Common myeloid progenitor, CD34-positive (primary cell): ENCODE results near the gene SMC1B.

Experiments used
- CTCF ChIA-PET: fragments of 350-600 bp; sonication (Branson Sonifier 250); formaldehyde crosslinking; loops from one replicate; lab custom pipeline; 2021; ENCODE audit warnings: antibody characterized with exemption; lab: Charles Lee
- POLR2A ChIA-PET: fragments of 350-600 bp; sonication (Branson Sonifier 250); formaldehyde crosslinking; loops from one replicate; lab custom pipeline; 2021; ENCODE audit warnings: antibody characterized with exemption; lab: Charles Lee
- DNase-seq, 3 donors: peaks; one replicate each; pipeline versions ENCODE4 v3.0.0 to v3.0.0-alpha.2; 2013
- H3K27ac ChIP-seq, 2 experiments: 1 replicate in 1 of 2; 2 replicates in 1 of 2; pipeline ENCODE4 v1.7.0; 2013; ENCODE audit warnings: inconsistent platforms in 2 of 2, low read length in 2 of 2, mild to moderate bottlenecking in 2 of 2, low read depth in 1 of 2, moderate library complexity in 1 of 2; ENCODE audit not compliant: severe bottlenecking in 2 of 2, insufficient read depth in 1 of 2, poor library complexity in 1 of 2
- H3K27me3 ChIP-seq, 5 experiments: replicated peaks in 2 of 5; 1 replicate in 3 of 5; 2 replicates in 2 of 5; pipeline versions ENCODE4 v1.6.1 to v1.7.0; 2013; ENCODE audit warnings: low read length in 4 of 5, mild to moderate bottlenecking in 2 of 5, moderate library complexity in 2 of 5, inconsistent platforms in 1 of 5; ENCODE audit not compliant: insufficient read depth in 5 of 5, control insufficient read depth in 4 of 5
- H3K36me3 ChIP-seq, 4 experiments: 1 replicate in 2 of 4; 2 replicates in 2 of 4; pipeline versions ENCODE4 v1.6.1 to v1.7.0; 2013; ENCODE audit warnings: low read length in 3 of 4, control low read depth in 1 of 4, mild to moderate bottlenecking in 1 of 4; ENCODE audit not compliant: control insufficient read depth in 4 of 4, insufficient read depth in 4 of 4
- H3K4me1 ChIP-seq, 4 experiments: 1 replicate in 3 of 4; 2 replicates in 1 of 4; pipeline versions ENCODE4 v1.6.1 to v1.7.1; 2013; ENCODE audit warnings: low read length in 3 of 4, mild to moderate bottlenecking in 3 of 4, control low read depth in 1 of 4, inconsistent platforms in 1 of 4, moderate library complexity in 1 of 4; ENCODE audit not compliant: control insufficient read depth in 4 of 4, insufficient read depth in 4 of 4; ENCODE audit errors: control extremely low read depth in 1 of 4
- H3K4me3 ChIP-seq, 7 experiments: 1 replicate in 4 of 7; 2 replicates in 3 of 7; pipeline versions ENCODE4 v1.5.1 to v1.7.0; 2013; ENCODE audit warnings: mild to moderate bottlenecking in 7 of 7, low read length in 6 of 7, moderate library complexity in 6 of 7, inconsistent platforms in 2 of 7, low read depth in 2 of 7, control low read depth in 1 of 7; ENCODE audit not compliant: insufficient read depth in 4 of 7, control insufficient read depth in 1 of 7; ENCODE audit errors: extremely low read depth in 1 of 7
- H3K9me3 ChIP-seq, 5 experiments: 1 replicate in 4 of 5; 2 replicates in 1 of 5; pipeline versions ENCODE4 v1.6.1 to v1.7.1; 2013; ENCODE audit warnings: low read length in 4 of 5, mild to moderate bottlenecking in 2 of 5, inconsistent platforms in 1 of 5, low read depth in 1 of 5, moderate library complexity in 1 of 5; ENCODE audit not compliant: control insufficient read depth in 4 of 5, insufficient read depth in 2 of 5; ENCODE audit errors: control extremely low read depth in 1 of 5
- WGBS: methylation state at CpG from one replicate; pipeline ENCODE4 v1.1.5; 2013; ENCODE audit not compliant: insufficient coverage; 5-methylcytosine and 5-hydroxymethylcytosine counted together

SMC1B gene

DNA sequence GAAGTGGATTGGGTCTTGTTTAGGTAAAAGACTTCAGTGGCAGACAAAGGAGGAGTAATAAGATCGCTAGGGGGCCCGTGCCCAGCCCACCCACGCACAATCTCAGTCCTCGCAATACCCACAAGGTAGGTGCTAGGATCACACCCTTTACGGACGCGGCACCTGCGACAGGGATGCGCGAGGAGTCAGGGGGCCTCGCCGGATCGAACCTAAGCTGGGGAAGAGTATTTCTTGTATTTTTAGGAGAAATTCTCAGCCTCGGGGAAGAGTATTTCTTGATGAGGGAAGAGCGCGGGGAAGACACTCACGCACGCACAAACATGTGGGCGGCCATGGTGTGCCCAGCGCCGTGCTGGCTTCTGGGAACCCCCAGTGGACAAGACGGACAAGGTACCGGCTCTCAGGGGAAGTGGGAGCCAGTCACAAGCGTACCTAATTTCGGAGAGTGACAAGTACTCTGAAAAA, 104.4 kb downstream of the SMC1B start:
- ChIA-PET POLR2A (interaction anchor here (0.6 to 1.6 kb wide), 3 partner anchors 27 to 47 kb away, joined by 3 to 4 read pairs (median 4); no protein-coding TSS in a partner anchor), CTCF (interaction anchor here (0.8 to 1.5 kb wide), 5 partner anchors 9 to 27 kb away, joined by 3 to 4 read pairs (median 4); no protein-coding TSS in a partner anchor)
- H3K36me3 ChIP-seq = no peaks in the 10 kb centered on the region
- H3K4me3 ChIP-seq = peak overlapping the region; percentile 33 to 90 (median 75)
- H3K9me3 ChIP-seq = no peaks in the 10 kb centered on the region
- H3K4me1 ChIP-seq = peaks cover 0 to 31% (median 24%) of the 10 kb centered on the region in 4 experiments
- peak overlapping the region in 1 of 2 experiments; percentile 76 for H3K27ac ChIP-seq
- WGBS = 38% methylated on average over 22 of the region's 25 CpGs
- peak in 2 of 3 donors; percentile 31 to 48 for DNase-seq
- no peaks in the 10 kb centered on the region for H3K27me3 ChIP-seq

DNA sequence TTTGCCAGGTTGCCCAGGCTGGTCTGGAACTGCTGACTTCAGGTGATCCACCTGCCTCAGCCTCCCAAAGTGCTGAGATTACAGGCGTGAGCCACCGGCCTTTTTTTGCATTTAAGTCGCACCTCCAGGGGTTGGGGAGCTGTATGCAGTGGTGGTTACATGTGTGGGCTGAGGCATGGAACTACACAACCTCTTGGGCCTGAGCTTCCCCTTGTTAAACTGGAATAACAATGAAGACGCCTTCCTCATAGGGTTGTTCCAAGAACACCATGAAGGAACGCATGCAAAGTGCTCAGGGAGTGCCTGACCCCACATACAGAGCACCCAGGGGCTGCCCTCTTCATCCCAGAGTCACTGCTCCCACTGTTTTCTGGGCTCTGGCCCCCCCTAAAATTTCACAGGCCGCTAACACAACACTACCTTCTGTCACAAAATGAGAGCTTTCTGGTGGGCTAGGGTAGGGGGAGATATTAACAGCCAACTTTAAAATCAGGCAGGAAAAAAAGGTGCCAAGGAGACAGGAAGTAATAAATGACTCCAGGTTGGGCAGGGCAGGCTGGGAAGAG, 104.9 kb downstream of the SMC1B start:
- Histone ChIP-seq H3K27ac (no peak overlapping the region), H3K36me3 (no peaks in the 10 kb centered on the region), H3K9me3 (no peaks in the 10 kb centered on the region), H3K27me3 (no peaks in the 10 kb centered on the region), H3K4me3 (peak overlapping the region in 1 of 7 experiments; percentile 75), H3K4me1 (peaks cover 0 to 31% (median 24%) of the 10 kb centered on the region in 4 experiments)
- 93% methylated on average over 5 of the region's 6 CpGs for WGBS
- no peak for DNase-seq
- CTCF ChIA-PET = interaction anchor here (1.0 to 1.5 kb wide), 5 partner anchors 9 to 28 kb away, joined by 3 to 4 read pairs (median 4); no protein-coding TSS in a partner anchor
- POLR2A ChIA-PET = interaction anchor here (0.6 to 1.6 kb wide), 3 partner anchors 28 to 48 kb away, joined by 3 to 4 read pairs (median 4); no protein-coding TSS in a partner anchor

DNA sequence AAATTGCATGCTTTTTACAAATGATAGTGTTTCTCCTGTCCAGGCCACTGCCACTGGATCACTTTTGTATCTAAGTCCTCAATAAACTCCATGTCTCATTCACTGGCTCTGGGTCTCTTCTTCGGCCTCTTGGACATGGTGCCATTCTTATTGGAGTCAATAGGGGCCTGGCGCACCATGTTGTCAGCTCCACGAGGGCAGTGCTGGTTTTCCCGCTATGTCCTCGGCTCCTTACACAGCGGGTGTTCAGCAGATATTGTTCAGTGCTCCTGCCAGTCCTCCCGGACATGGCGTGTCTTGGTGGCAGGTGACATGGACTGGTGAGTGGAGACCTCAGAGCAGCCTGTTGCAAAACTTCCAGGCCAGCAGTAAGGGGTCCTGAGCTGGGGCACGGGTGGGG, 107.3 kb downstream of the SMC1B start:
- H3K4me3 ChIP-seq = no peak overlapping the region
- H3K9me3 ChIP-seq = no peaks in the 10 kb centered on the region
- WGBS = 97% methylated on average over 9 of the region's 9 CpGs
- DNase-seq = no peak
- peaks cover 0 to 26% (median 18%) of the 10 kb centered on the region in 4 experiments for H3K4me1 ChIP-seq
- H3K36me3 ChIP-seq = no peaks in the 10 kb centered on the region
- H3K27ac ChIP-seq = no peak overlapping the region
- CTCF ChIA-PET = interaction anchor here (1.0 to 1.8 kb wide), 3 partner anchors 11 to 21 kb away, joined by 3 to 5 read pairs (median 3); partner anchors contain the start of gene UPK3A
- POLR2A ChIA-PET = interaction anchor here (1.0 kb wide), 1 partner anchor 30 kb away, joined by 4 read pairs; no protein-coding TSS in a partner anchor
- no peaks in the 10 kb centered on the region for H3K27me3 ChIP-seq

DNA sequence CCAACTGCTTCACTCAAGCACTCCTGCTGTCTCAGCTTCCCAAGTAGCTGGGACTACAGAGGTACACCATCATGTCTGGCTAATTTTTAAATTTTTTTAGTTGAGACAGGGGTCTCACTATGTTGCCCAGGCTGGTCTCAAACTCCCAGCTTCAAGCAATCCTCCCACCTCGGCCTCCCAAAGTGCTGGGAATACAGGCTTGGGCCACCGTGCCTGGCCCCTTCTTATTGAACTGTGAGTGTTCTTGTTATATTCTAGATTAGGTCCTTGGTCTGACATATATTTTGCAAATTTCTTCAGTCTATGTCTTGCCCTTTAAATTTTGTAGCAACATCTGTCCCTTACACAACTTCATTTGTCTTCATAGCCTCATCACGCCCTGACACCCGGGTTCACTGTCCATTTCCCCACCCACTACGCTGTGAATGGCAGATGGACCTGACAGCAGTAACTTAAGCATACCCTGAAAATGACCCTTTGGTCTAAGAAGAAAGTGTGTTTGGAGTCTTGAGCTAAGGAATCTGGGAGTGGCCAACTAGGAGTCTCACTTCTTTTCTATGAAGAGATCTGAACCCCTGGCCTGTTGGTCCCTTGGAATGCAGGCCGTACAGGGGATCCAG, 107.8 kb downstream of the SMC1B start:
- no peak overlapping the region for H3K27ac ChIP-seq
- 100% methylated on average over 1 of the region's 6 CpGs for WGBS
- ChIA-PET POLR2A (interaction anchor here (1.0 kb wide), 1 partner anchor 31 kb away, joined by 4 read pairs; no protein-coding TSS in a partner anchor), CTCF (interaction anchor here (1.2 to 1.8 kb wide), 2 partner anchors 17 to 20 kb away, joined by 3 to 5 read pairs; partner anchors contain the start of gene UPK3A)
- peaks cover 0 to 20% (median 12%) of the 10 kb centered on the region in 4 experiments for H3K4me1 ChIP-seq
- no peaks in the 10 kb centered on the region for H3K36me3 ChIP-seq
- no peak overlapping the region for H3K4me3 ChIP-seq
- H3K9me3 ChIP-seq = no peaks in the 10 kb centered on the region
- no peaks in the 10 kb centered on the region for H3K27me3 ChIP-seq
- DNase-seq = no peak

DNA sequence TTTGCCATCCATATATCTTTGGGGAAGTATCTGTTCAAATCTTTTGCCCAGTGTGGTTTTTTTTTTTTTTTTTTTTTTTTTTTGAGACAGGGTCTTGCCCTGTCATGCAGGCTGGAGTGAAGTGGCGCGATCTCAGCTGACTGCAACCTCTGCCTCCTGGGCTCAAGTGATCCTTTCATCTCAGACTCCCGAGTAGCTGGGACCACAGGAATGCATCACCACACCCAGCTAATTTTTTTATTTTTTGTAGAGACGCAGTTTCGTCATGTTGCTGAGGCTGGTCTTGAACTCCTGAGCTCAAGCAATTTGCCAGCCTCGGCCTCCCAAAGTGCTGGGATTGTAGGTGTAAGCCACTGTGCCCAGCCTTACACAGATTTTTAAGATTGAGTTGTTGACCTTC, 108.4 kb downstream of the SMC1B start:
- Histone ChIP-seq H3K4me1 (peaks cover 0 to 17% (median 10%) of the 10 kb centered on the region in 4 experiments), H3K4me3 (no peak overlapping the region), H3K9me3 (no peaks in the 10 kb centered on the region), H3K27me3 (no peaks in the 10 kb centered on the region), H3K36me3 (no peaks in the 10 kb centered on the region), H3K27ac (no peak overlapping the region)
- ChIA-PET POLR2A (no interaction called here), CTCF (no interaction called here)
- WGBS = 95% methylated on average over 4 of the region's 6 CpGs
- no peak for DNase-seq

DNA sequence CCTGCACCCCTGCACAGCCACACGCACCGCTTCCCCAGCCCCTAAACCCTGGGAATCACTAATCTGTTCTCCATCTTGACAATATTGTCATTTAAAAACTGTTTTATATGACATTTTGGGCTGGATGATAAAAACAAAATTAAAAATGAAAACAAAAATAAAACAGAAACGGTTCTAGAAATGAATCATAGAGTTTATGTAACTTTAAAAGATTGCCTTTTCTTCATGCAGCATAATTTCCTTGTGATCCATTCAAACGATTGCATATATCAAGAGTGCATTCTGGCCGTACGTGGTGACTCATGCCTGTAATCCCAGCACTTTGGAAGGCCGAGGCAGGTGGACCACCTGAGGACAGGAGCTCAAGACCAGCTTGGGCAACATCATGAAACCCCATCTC, 110.2 kb downstream of the SMC1B start:
- WGBS = 100% methylated on average over 4 of the region's 7 CpGs
- Histone ChIP-seq H3K27me3 (no peaks in the 10 kb centered on the region), H3K4me1 (peaks cover 0 to 5% (median 0%) of the 10 kb centered on the region in 4 experiments), H3K36me3 (no peaks in the 10 kb centered on the region), H3K27ac (no peak overlapping the region), H3K4me3 (no peak overlapping the region), H3K9me3 (no peaks in the 10 kb centered on the region)
- ChIA-PET CTCF (interaction anchor here (1.2 kb wide), 1 partner anchor 10 kb away, joined by 6 read pairs; no protein-coding TSS in a partner anchor), POLR2A (no interaction called here)
- no peak for DNase-seq
